Right forelimb (tissue), 1 donor: ENCODE data around the gene ANXA2.

Experiments used
- DNase-seq: peaks from one replicate; pipeline ENCODE4 v3.0.0-alpha.2; 2018

ANXA2 gene

GRCh38 chr15:60363903-60364611 is 33.7 kb downstream of the ANXA2 start:
- DNase-seq = no peak

- no peak for DNase-seq
These were observed 34.7 kb downstream of the ANXA2 start for GRCh38 chr15:60363087-60363549.

- DNase-seq = no peak
These were observed 35.3 kb downstream of the ANXA2 start for GRCh38 chr15:60362321-60363086.

- peak; percentile 60 for DNase-seq
These were observed 38.0 kb downstream of the ANXA2 start for GRCh38 chr15:60359738-60360137.

GRCh38 chr15:60358935-60359682 is 38.7 kb downstream of the ANXA2 start:
- DNase-seq = no peak

GRCh38 chr15:60356832-60357231 is 41.0 kb downstream of the ANXA2 start:
- DNase-seq = no peak

GRCh38 chr15:60355148-60355857 is 42.5 kb downstream of the ANXA2 start:
- no peak for DNase-seq

- no peak for DNase-seq
These were observed 44.4 kb downstream of the ANXA2 start for GRCh38 chr15:60353245-60353920.

GRCh38 chr15:60352525-60352924 is 45.3 kb downstream of the ANXA2 start:
- no peak for DNase-seq

- DNase-seq = no peak
These were observed 46.7 kb downstream of the ANXA2 start for GRCh38 chr15:60351066-60351465.

- no peak for DNase-seq
These were observed 47.7 kb downstream of the ANXA2 start for GRCh38 chr15:60350108-60350507.

- DNase-seq = no peak
These were observed 48.2 kb downstream of the ANXA2 start for GRCh38 chr15:60349589-60349988.

- DNase-seq = no peak
These were observed 50.2 kb downstream of the ANXA2 start for GRCh38 chr15:60347480-60348049.

GRCh38 chr15:60346653-60347052 is 51.1 kb downstream of the ANXA2 start:
- DNase-seq = no peak

- no peak for DNase-seq
These were observed 51.7 kb downstream of the ANXA2 start for GRCh38 chr15:60346077-60346476.

GRCh38 chr15:60345598-60345997 is 52.2 kb downstream of the ANXA2 start:
- DNase-seq = no peak

GRCh38 chr15:60344987-60345386 is 52.8 kb downstream of the ANXA2 start:
- DNase-seq = no peak

GRCh38 chr15:60344461-60344860 is 53.3 kb downstream of the ANXA2 start:
- DNase-seq = no peak

- no peak for DNase-seq
These were observed 54.4 kb downstream of the ANXA2 start for GRCh38 chr15:60343221-60343970.

- DNase-seq = no peak
These were observed 57.4 kb downstream of the ANXA2 start for GRCh38 chr15:60340207-60340921.
